GM21381 (cell line): ENCODE results near the gene CLDN17.

ENCODE experiments used
- ATAC-seq: cut with Tn5 transposase; IDR thresholded peaks from one replicate; pipeline ENCODE4 v1.9.1; 2021; ENCODE audit warnings: mild to moderate bottlenecking, moderate library complexity; ENCODE audit not compliant: unreplicated experiment

CLDN17 gene

DNA sequence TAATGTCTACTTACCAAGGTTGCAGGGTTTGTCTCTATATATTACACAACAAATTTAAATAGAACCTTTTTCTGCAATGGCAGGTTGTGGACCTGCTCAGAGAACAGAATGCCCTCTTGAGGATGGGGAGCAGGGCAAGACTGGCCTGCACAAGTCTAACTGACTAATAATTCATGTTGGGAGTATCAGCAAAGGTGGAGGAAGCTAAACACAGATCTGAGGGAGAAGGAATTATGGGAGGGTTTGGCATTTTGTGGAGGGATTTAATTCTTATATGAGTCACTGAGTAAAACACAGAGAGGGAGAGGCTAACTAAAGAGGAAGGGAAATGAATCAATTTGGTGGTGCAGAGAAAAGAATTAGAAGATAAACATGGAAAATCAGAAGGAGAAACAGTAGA, 40.0 kb downstream of the CLDN17 start:
- ATAC-seq = no peak

DNA sequence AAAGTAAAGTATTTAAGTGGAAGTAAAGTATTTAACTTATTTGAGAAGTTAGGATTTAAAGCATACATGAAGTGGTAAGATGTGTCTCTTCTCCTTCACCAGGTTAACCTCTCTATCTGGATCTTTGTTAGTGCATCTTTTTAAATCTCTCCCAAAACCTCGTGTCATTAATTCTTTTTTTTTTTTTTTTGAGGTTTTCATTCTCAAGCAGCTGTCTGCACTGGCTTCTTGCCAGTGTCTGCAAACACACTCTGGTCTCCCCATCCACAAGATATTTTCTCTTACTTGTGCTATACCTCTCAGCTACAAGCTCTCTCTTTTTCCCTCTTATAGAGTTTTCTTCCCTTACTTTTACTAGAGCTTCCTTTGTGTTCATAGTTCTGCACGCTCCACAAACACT, 49.0 kb downstream of the CLDN17 start:
- no peak for ATAC-seq

DNA sequence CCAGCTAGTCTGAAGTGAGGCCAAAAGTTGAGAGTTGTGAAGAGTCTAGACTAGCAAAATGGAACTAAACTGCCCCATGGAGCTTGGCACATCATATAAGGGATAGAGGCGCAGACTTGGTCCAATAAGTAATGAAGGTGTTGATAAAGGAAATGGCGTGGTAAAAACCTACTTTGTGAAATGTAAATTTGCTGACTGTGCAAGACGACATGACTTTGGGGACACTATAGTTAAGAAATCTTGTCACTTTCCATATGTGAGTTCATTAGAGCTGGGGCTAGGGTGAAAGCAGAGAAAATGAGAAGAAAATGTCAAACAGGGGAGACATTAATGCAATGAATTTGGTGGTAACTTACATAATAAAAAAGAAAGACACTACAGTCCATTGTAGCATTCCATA, 50.1 kb downstream of the CLDN17 start:
- no peak for ATAC-seq
